Osteocyte (in vitro differentiated cells): ENCODE data around the gene PKD2. TPM values are rescaled to one million over a fixed set of nuclear protein-coding genes. Genes with fewer than 3 reads are reported as not detected.

Experiments used
- DNase-seq: peaks from one replicate; pipeline ENCODE4 v3.0.0; 2021; ENCODE audit warnings: mixed read lengths; ENCODE audit not compliant: unreplicated experiment; ENCODE audit errors: extremely low spot score
- H3K27ac Mint-ChIP-seq: one replicate; pipeline ENCODE4 v1.8.0; 2021; ENCODE audit warnings: mild to moderate bottlenecking, mixed read lengths; ENCODE audit not compliant: unreplicated experiment
- H3K27me3 Mint-ChIP-seq: one replicate; pipeline ENCODE4 v1.8.0; 2021; ENCODE audit warnings: mixed read lengths; ENCODE audit not compliant: unreplicated experiment
- H3K36me3 Mint-ChIP-seq: one replicate; pipeline ENCODE4 v1.8.0; 2021; ENCODE audit warnings: mixed read lengths; ENCODE audit not compliant: unreplicated experiment
- H3K4me1 Mint-ChIP-seq: one replicate; pipeline ENCODE4 v1.8.0; 2021; ENCODE audit warnings: mixed read lengths; ENCODE audit not compliant: unreplicated experiment
- H3K4me3 Mint-ChIP-seq: one replicate; pipeline ENCODE4 v1.8.0; 2021; ENCODE audit warnings: mild to moderate bottlenecking, moderate library complexity, mixed read lengths; ENCODE audit not compliant: unreplicated experiment
- H3K9me3 Mint-ChIP-seq: one replicate; pipeline ENCODE4 v1.8.0; 2021; ENCODE audit warnings: mixed read lengths; ENCODE audit not compliant: unreplicated experiment
- total RNA-seq: library from RNA; stranded (reverse); gene quantifications from 2 replicates; pipeline ENCODE4 v1.2.1, GENCODE V29; 2021
- TF ChIP-seq, protein P1 (sequence below): fragments of 200-600 bp; sonication (generic); IDR thresholded peaks from 2 replicates; pipeline ENCODE4 v1.5.0; 2021; ENCODE audit warnings: antibody characterized with exemption, mild to moderate bottlenecking, moderate library complexity

Gene PKD2
- total RNA-seq, 1 donor from 2014 or later = 54.7 TPM

GRCh38 chr4:87967193-87967592 lies 40.2 kb upstream of the PKD2 start:
- no peaks in the 10 kb centered on the region for H3K4me1 Mint-ChIP-seq
- TF ChIP-seq, protein P1, sequence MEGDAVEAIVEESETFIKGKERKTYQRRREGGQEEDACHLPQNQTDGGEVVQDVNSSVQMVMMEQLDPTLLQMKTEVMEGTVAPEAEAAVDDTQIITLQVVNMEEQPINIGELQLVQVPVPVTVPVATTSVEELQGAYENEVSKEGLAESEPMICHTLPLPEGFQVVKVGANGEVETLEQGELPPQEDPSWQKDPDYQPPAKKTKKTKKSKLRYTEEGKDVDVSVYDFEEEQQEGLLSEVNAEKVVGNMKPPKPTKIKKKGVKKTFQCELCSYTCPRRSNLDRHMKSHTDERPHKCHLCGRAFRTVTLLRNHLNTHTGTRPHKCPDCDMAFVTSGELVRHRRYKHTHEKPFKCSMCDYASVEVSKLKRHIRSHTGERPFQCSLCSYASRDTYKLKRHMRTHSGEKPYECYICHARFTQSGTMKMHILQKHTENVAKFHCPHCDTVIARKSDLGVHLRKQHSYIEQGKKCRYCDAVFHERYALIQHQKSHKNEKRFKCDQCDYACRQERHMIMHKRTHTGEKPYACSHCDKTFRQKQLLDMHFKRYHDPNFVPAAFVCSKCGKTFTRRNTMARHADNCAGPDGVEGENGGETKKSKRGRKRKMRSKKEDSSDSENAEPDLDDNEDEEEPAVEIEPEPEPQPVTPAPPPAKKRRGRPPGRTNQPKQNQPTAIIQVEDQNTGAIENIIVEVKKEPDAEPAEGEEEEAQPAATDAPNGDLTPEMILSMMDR = no peak
- H3K4me3 Mint-ChIP-seq = no peak overlapping the region
- peaks cover 11% of the 10 kb centered on the region for H3K27me3 Mint-ChIP-seq
- no peaks in the 10 kb centered on the region for H3K36me3 Mint-ChIP-seq
- DNase-seq = no peak
- H3K9me3 Mint-ChIP-seq = no peaks in the 10 kb centered on the region
- no peak overlapping the region for H3K27ac Mint-ChIP-seq

- peaks cover 13% of the 10 kb centered on the region for H3K27me3 Mint-ChIP-seq
- H3K4me3 Mint-ChIP-seq = no peak overlapping the region
- no peak for DNase-seq
- no peak overlapping the region for H3K27ac Mint-ChIP-seq
- no peaks in the 10 kb centered on the region for H3K9me3 Mint-ChIP-seq
- H3K4me1 Mint-ChIP-seq = peaks cover 10% of the 10 kb centered on the region
- no peaks in the 10 kb centered on the region for H3K36me3 Mint-ChIP-seq
- TF ChIP-seq, protein P1 = no peak
Measured at GRCh38 chr4:87970121-87970520, 37.3 kb upstream of the PKD2 start.

DNA sequence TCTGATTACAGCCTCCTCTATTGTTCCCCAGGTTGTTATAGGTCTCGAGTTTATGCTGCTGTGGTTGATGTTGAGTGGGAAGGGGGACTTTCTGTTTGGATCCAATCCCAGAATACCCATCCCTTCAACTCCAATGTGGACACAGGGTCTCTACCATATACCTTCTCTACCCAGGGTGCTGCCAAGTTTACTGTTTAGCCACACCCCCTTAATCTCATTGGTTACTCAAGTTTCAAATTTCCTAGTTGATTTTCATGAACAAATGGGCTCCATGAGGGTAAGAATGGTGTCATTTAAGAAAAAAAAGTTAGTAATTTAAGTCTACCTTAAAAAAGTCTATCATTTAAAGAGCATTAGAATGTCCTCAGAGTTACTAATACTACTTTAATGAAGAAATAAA lies 35.6 kb upstream of the PKD2 start:
- TF ChIP-seq, protein P1 = no peak
- Mint-ChIP-seq H3K4me3 (no peak overlapping the region), H3K36me3 (no peaks in the 10 kb centered on the region), H3K27me3 (peaks cover 18% of the 10 kb centered on the region), H3K4me1 (peaks cover 13% of the 10 kb centered on the region), H3K27ac (no peak overlapping the region), H3K9me3 (no peaks in the 10 kb centered on the region)
- DNase-seq = no peak

- H3K4me3 Mint-ChIP-seq = peak overlapping the region; percentile 35
Measured at GRCh38 chr4:87973283-87974169, 33.9 kb upstream of the PKD2 start.

More at GRCh38 chr4:87973283-87974169, 33.9 kb upstream of the PKD2 start:
- Mint-ChIP-seq H3K9me3 (no peaks in the 10 kb centered on the region), H3K27me3 (peaks cover 22% of the 10 kb centered on the region), H3K27ac (no peak overlapping the region), H3K36me3 (no peaks in the 10 kb centered on the region), H3K4me1 (peaks cover 13% of the 10 kb centered on the region)
- TF ChIP-seq, protein P1 = peak; percentile 92
- DNase-seq = no peak
